SW480 (cell line): Measurements from ENCODE around the gene CECR2.
"Not testable (repeated sequence)": the region's sequence is repeated elsewhere in the genome, so short reads cannot be mapped to it uniquely, and the experiment has no call there.

Experiments used
- DNase-seq: peaks from one replicate; pipeline ENCODE4 v3.0.0-alpha.2; 2016; ENCODE audit warnings: low spot score

CECR2 gene

DNA sequence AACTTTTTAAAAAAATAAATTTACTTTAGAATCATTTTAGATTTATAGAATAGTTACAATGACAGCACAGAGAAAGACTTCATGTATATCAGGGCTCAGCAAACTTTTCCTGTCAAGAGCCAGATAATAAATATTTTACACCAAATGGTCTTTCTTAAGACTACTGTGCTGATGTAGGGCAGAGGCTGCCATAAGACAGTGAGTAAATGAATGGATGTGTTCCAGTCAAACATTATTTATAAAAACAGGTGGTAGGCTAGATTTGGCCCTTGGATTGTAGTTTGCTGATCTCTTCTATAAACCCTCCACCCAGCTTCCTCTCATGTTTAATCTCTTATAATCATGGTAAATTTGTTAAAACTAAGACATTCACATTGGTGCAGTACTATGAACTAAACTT, 33.0 kb downstream of the CECR2 start:
- DNase-seq: no peak

GRCh38 chr22:17403906-17404305, 34.6 kb downstream of the CECR2 start:
- DNase-seq: no peak

- no peak for DNase-seq
Measured at GRCh38 chr22:17407643-17408042, 38.4 kb downstream of the CECR2 start.

- DNase-seq: no peak
Measured at GRCh38 chr22:17410576-17410975, 41.3 kb downstream of the CECR2 start.

DNA sequence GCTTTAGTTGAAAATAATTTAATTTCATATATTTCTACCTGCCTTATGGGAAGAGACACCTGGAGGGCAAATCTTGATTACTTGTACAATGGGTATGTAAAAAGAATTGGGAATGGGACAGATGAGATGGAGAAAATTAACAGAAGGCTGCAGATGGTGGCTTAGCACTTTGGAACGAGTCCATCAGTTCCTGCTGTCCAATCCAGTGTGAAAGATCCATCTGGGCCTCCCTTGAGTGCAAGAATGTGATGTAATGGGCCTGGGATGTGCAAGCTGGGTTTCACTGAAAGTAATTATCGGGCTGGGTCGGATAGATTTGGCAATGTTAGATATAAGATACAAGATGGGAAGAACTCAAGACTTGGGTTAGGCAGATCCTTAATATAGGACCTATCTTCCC, 42.0 kb downstream of the CECR2 start:
- DNase-seq: no peak

DNA sequence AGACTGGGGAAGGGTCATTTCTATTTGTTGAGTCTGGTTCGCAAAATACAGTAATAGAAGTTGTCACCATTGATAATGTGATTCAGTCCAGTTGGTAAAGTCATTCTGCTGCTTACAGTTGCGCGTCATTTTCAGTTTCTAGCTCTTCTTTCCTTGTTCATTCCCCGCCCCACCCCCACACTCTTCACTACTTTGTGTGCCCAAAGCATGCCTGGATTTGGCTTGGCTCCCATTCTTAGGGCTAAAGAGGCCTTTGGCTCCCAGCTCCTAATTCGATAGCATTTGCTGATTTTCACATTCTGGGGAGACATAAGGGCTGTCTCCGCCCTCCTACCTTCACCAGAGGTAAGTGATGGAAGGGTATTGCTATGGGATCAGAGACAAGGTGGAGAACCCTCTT, 43.0 kb downstream of the CECR2 start:
- DNase-seq: no peak

DNA sequence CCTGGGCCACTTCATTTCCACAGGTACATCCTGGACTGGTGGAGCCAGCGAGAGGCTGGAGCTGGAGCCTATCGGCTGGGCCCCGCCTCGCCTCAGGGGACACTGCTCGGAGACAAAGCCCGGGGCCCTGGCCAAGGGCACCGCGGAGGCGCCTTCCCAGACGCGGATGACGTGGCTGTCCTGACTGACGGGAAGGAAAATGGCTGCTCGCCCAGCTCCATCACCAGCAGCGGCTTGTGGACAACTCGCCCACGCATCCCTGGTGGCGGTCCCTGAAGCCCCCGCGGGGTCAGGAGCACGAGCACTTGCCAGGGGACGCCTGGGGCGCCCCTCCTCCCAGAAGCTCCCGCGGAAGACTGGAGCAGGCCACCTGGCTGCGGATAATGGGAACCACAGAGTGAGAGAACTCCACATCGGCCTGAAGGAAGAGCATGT, 49.6 kb downstream of the CECR2 start:
- no peak for DNase-seq

DNA sequence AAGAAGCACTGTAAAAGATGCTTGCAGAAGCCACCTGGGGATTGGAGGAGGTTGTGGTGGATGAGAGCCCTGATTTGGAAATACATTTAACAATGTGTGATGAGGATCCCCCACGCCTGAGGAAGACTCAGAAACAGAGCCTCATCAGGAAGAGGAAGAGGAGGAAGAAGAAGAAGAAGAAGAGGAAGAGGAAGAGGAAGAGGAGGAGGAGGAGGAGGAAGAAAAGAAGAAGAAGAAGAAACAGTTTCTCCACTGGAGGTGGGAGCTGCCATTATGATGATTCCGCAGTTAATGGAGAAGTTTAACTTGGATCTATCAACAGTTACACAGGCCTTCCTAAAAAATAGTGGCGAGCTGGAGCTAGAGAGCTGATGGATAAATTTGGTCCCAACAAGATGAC, 50.1 kb downstream of the CECR2 start:
- DNase-seq: no peak

DNA sequence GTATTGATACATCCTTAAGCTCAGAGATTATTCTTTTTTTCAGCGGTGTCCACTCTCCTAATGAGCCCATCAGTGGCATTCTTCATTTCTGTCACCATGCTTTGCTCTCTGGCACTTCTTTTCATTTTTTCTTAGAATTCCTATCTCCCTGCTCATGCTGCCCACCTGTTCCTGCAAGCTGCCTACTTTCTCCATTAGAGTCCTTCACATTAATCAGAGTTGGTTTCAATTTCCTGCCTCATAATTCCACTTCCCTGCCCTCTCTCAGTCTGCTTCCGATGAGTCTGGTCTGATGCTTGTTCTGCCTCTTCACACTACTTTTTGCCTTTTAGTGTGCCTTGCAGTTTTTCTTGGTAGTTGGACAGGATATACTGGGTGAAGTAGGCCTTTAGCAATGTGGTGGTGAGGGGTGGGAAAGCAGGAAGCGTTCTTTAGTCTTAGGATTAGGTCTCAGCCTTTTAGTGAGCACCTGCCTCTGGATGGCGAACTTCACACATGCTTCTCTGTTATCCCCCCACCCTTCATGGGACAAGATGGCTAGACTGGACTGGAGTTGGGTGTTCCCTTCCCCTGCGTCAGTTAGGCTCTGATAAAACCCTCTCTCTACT, 53.6 kb downstream of the CECR2 start:
- no peak for DNase-seq

DNA sequence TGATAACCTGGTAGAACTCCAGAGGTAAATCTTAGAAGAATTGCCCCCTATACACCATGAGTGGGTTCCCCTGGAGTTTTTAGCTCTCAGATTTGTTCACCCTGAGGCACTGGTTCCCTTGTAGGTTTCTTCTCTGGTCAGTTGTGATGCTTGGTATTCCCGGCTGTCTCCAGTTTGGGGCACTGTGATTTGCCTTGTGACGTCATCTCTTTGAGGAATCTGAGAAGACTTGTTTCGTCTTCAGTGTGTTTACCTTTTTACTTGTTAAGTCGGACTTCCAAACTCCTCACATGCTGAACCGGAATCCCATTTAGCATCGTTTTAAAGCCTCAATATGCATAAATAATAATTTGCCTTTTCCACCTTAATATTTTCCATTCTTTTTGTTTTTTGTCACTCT, 54.4 kb downstream of the CECR2 start:
- DNase-seq: no peak

DNA sequence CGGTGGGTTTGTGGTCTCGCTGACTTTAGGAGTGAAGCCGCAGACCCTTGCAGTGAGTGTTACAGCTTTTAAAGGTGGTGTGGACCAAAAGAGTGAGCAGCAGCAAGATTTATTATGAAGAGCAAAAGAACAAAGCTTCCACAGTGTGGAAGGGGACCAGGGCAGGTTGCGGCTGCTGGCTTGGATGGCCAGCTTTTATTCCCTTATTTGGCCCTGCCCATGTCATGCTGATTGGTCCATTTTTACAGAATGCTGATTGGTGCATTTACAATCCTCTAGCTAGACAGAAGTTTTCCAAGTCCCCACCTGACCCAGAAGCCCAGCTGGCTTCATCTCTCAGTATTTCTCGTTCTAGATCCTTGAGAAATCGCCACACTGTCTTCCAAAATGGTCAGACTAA, 58.3 kb downstream of the CECR2 start:
- not testable (repeated sequence) for DNase-seq

GRCh38 chr22:17429516-17429915, 60.3 kb downstream of the CECR2 start:
- no peak for DNase-seq

- DNase-seq: no peak
Measured at GRCh38 chr22:17430412-17430811, 61.2 kb downstream of the CECR2 start.

- DNase-seq: peak; percentile 7
Measured at GRCh38 chr22:17431179-17431578, 61.9 kb downstream of the CECR2 start.

DNA sequence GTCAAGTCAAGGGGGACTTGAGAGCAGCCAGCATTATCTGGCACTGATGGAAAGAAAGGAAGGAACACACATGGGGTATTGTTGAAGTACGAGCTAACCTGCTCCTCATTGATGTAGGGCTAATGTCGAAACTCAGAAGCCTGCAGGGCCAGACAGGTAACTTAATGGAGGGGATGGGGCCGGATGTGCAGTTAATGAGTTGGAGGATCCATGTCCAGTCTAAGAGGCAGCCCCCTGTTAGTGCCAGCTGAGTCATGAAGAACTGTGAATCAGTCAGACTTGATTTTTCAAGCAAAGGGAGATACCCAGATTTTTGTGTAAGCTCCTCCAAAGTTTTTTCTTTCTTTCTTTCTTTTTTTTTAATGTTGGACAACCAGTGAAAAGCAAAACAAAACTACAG, 65.6 kb downstream of the CECR2 start:
- DNase-seq: no peak

DNA sequence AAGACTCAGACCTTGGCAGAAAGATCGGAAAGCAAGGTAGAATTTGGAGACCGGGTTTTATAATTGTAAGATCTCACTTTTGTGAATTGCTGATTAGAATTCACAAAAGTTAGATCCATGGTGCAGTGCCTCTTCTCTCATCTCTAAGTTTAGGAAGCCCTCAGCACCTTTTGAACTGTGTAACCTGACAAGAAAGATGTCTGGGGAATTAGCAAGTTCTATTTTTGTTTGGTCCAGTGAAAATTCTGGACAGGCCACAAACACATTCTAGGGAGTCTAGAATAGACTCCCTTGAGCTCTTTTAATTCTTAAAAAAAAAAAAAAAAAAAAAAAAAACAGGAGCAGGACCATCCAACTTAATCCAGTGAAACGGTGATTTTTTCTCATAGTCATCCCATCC, 66.1 kb downstream of the CECR2 start:
- DNase-seq: no peak

DNA sequence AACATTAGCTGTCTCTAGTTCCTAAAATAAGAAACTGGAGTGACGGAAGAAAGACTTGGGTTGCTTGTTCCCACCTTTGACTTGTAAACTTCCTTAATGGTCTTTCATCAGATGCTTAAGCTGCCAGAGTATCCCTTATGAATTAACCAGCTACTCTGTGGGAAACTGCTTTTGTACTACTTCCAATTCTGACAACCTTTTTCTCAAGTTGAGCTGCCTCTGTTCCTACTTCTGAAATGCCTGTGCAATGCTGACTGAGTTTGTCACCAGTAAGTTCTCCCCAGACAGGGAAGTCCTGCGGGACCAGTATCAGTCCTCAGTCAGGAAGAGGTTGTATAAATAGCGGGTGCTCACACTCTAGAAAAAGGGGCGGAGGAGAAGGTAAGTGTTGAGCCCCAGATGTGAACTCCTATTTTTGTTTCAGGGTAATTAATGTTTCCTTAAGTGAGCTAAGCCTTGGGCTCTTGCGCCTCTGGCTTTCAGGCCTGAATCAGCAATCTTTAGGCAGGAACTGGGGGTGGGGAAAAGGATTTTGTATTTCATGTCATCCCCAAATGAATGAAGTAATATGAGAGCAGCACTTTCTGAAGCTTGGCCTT, 67.2 kb downstream of the CECR2 start:
- DNase-seq: no peak

DNA sequence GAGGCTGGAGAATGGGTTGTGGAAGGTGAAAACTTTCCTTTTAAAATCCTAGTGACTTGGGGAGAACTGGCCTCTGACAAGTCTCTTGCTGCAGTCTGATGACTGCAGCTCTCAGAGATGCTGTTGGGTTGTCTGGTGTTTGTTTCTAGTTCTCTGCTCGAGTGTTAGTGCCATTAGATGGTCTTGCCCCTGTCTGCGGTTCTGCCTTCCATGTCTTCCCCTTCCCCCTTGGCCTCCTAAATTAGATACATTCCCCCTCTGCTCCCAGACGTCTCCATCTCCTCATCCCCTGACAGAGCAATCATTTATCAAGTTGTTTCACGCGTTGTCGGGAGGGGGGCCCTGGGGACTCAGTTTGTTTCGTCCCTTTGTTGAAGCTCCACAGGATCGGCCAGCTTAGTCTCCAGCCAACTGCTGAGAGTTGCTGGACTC, 67.7 kb downstream of the CECR2 start:
- no peak for DNase-seq

GRCh38 chr22:17438026-17438425, 68.8 kb downstream of the CECR2 start:
- DNase-seq: no peak

DNA sequence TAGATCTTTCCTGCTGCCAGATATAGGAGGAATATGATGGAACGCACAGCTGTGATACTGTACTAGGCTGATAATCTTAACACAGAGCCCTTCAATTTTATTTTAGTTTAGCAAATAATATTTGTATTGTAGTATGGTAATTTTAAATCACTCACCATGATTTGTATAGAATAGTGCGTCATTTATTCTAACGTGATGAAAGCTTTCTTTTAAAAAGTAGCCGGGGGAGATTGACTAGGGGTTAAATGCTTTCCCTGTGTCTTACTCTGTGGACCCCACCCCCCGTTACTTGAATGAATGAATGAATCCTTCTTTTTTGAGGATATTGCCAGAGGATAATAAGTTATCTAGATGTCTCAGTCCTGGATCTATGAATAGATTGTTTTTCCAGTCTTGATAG, 72.1 kb downstream of the CECR2 start:
- DNase-seq: no peak

DNA sequence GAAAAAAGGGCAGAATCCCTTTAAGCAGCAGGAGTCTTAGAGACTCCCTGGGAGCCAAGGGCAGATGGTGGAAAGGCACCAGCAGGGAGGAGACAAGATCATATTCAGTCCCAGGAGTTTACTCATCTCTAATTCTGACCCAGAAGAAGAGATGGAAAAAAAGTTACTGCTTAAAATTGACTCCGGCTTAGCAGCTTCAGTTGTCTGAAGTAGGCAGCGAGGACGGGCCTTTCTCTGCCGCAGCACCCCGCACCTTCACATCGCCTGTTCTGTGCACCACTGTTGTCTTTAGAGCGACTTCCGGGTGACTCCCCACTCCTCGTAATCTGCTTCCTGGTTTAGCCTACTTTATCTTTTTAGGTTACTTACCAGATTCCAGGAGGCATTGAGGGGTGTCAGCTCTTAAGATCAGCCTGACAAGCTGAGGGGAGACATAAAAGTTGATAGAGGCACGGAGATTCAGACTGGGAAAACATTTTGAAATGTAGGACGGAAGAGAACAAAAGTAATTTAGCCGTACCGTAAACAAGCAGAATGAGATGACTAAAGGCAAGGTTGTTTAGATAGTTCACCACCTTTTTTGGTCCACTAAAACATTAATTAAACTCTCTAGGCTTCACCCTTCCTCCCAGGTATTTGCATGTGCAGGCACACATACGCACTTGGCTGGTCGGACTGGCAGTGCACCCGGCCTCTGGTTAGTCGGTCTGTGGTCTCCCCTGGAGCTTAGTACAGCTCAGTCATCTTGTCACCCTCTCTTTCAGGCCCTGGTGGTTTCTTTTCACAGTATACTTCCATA, 74.3 kb downstream of the CECR2 start:
- DNase-seq: no peak

DNA sequence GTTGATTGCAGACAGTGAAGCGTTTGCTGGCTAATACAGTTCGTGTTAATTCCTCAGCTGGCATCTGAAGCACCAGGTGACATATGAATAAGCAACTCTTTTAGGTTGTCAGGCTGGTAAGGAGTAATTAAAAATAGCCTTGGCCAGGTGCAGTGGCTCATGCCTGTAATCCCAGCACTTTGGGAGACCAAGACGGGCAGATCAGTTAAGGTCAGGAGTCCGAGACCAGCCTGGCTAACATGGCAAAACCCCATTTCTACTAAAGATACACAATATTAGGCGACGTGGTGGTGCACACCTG, 74.9 kb downstream of the CECR2 start:
- no peak for DNase-seq

DNA sequence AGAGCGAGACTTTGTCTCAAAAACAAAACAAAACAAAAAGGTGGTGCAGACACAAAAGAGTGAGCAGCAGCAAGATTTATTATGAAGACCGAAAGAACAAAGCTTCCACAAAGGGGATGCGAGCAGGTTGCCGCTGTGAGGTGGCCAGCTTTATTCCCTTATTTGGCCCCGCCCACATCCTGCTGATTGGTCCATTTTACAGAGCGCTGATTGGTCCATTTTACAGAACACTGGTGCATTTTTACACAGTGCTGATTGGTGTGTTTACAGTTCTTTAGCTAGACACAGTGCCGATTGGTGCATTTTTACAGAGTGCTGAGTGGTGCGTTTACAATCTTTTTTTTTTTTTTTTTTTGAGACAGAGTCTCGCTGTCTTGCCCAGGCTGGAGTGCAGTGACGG, 77.4 kb downstream of the CECR2 start:
- no peak for DNase-seq

- DNase-seq: no peak
Measured at GRCh38 chr22:17451316-17451715, 82.1 kb downstream of the CECR2 start.
